ENCODE results near the gene COPS3. TPM values are rescaled to one million over a fixed set of nuclear protein-coding genes. Genes with fewer than 3 reads are reported as not detected.

Gene COPS3
- total and polyA plus RNA-seq, 2 of the 8 experiments (the other 6 are each of a cell fraction or from before 2014, with no cell fraction given) = 82.9 to 110 TPM

DNA sequence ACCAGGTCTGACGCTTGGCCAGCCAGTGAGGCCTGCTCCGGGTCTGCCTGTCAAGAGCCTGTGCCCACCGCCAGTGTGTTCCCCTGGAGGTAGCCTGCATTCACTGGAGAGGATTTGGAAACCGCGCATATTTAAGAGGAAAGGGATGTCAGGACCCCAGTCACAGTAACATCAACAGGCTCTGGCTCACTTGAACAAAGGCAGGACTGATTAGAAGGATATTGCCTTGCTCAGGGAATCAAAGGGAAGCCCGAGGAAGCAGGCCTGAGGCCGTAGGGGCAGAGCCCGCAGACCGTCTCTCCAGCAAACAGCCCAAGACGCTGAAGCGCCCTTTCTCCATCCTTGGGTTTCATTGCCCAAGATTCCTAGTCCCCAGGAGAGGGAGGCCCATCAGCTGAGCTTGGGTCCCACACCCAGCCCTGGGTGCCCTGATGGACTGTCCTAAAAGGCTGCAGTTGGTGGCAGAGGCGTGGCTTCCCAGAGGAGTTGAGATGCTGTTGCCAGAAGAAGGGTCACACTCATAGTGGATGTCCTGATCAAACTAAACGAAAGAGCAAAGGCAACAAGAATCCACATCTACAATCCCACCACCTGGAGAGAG, 45.3 kb upstream of the COPS3 start:
- no peak overlapping the region for H3K23ac ChIP-seq (ENCODE audit: insufficient read length)
- H3K4ac ChIP-seq (replicated peaks; ENCODE audit: insufficient read length, low read depth, low read length) = no peak overlapping the region
- no peak overlapping the region for H3K4me3 ChIP-seq (ENCODE audit: extremely low read depth in 1 of 4, insufficient read depth in 2 of 4, low read depth in 3 of 4, low read length in 4 of 4)
- no peak overlapping the region for H4K5ac ChIP-seq (ENCODE audit: insufficient read length, low read depth, low read length)
- no peak for DNase-seq (ENCODE audit: low read depth in 1 of 2, low spot score in 2 of 2)
- H4K91ac ChIP-seq (replicated peaks; ENCODE audit: insufficient read length, low read length) = no peak overlapping the region
- 93% methylated on average over 13 of the region's 13 CpGs; no CpG with 5 or more reads in 1 of the 2 experiments for WGBS, 2 experiments (ENCODE audit: extremely low coverage in 1 of 2, insufficient coverage in 1 of 2, insufficient read length in 1 of 2, insufficient replicate concordance in 2 of 2, low coverage in 1 of 2, low lambda C conversion rate in 2 of 2, missing lambda C conversion rate in 1 of 2)
- H3K4me2 ChIP-seq (ENCODE audit: insufficient read depth in 1 of 2, low read depth in 2 of 2, low read length in 2 of 2) = no peak overlapping the region
- H2BK120ac ChIP-seq (replicated peaks; ENCODE audit: low read depth, low read length) = no peak overlapping the region
- H4K20me1 ChIP-seq (replicated peaks in 1 of 2; ENCODE audit: control insufficient read depth in 1 of 2, insufficient read depth in 2 of 2, low read length in 2 of 2) = peaks cover 0 to 1% of the 10 kb centered on the region in 2 experiments
- H2BK20ac ChIP-seq (ENCODE audit: low read length) = no peak overlapping the region
- no peak overlapping the region for H3K14ac ChIP-seq (ENCODE audit: insufficient read length)
- H3K36me3 ChIP-seq (ENCODE audit: control insufficient read depth in 2 of 4, insufficient read depth in 4 of 4, low read length in 3 of 4) = no peaks in the 10 kb centered on the region; a peak in 1 of 8 replicates
- H3K18ac ChIP-seq (ENCODE audit: extremely low read depth, low read length) = no peak overlapping the region
- H2AK5ac ChIP-seq (ENCODE audit: low read depth, low read length) = no peak overlapping the region
- no peaks in the 10 kb centered on the region for H3K23me2 ChIP-seq (ENCODE audit: low read depth, low read length)
- H2AFZ ChIP-seq (ENCODE audit: low read length) = no peak overlapping the region
- H3K4me1 ChIP-seq (replicated peaks in 1 of 4; ENCODE audit: control insufficient read depth in 3 of 4, insufficient read depth in 4 of 4, low read length in 3 of 4) = no peaks in the 10 kb centered on the region
- H2BK5ac ChIP-seq (ENCODE audit: low read depth, low read length) = no peak overlapping the region
- H2BK15ac ChIP-seq (ENCODE audit: low read length) = no peak overlapping the region
- no peak for FAIRE-seq
- ChIA-PET CTCF (ENCODE audit: partially characterized antibody) (interaction anchor here (1.4 to 1.9 kb wide), 2 partner anchors 9 to 13 kb away, joined by 3 to 5 read pairs; no protein-coding TSS in a partner anchor), POLR2A (ENCODE audit: partially characterized antibody) (no interaction called here)
- no peaks in the 10 kb centered on the region for H3K79me2 ChIP-seq (ENCODE audit: control insufficient read depth in 1 of 2, insufficient read depth in 2 of 2, low read length in 2 of 2)
- no peak overlapping the region for H3K9ac ChIP-seq (replicated peaks in 1 of 4; ENCODE audit: extremely low read depth in 1 of 4, low read depth in 3 of 4, low read length in 3 of 4)
- H3K9me3 ChIP-seq (ENCODE audit: insufficient read depth in 2 of 2, low read depth in 1 of 2, low read length in 1 of 2) = no peaks in the 10 kb centered on the region
- no peak overlapping the region for H2BK12ac ChIP-seq (ENCODE audit: low read depth, low read length)
- no peak overlapping the region for H3K27ac ChIP-seq (ENCODE audit: low read depth, low read length)
- no peaks in the 10 kb centered on the region for H3K79me1 ChIP-seq (ENCODE audit: low read depth, low read length)
- no peak overlapping the region for H3K56ac ChIP-seq (replicated peaks; ENCODE audit: insufficient read length, low read depth, low read length)
- H4K8ac ChIP-seq (ENCODE audit: extremely low read depth, insufficient read depth, low read length) = no peak overlapping the region; the same call in 1 of the 2 replicates
- H3K27me3 ChIP-seq (replicated peaks in 1 of 4; ENCODE audit: control insufficient read depth in 3 of 4, extremely low read depth in 1 of 4, insufficient read depth in 3 of 4, low read length in 3 of 4) = no peaks in the 10 kb centered on the region
- no peak for TF ChIP-seq CTBP2 (IDR thresholded peaks at IDR 0.05; ENCODE audit: borderline replicate concordance, insufficient read depth, insufficient read length, low read length)
- TF ChIP-seq GTF2F1 (IDR thresholded peaks at IDR 0.05; ENCODE audit: borderline replicate concordance, low read depth, low read length) = no peak
- TF ChIP-seq RXRA (IDR thresholded peaks at IDR 0.05; ENCODE audit: insufficient read depth, low read depth, low read length) = no peak
- TF ChIP-seq KDM4A (IDR thresholded peaks at IDR 0.05; ENCODE audit: low read depth, low read length, severe bottlenecking) = no peak
- TF ChIP-seq JUND (IDR thresholded peaks at IDR 0.05; ENCODE audit: low read length) = no peak
- TF ChIP-seq ATF2 (IDR thresholded peaks at IDR 0.05; ENCODE audit: low read length) = no peak
- no peak for TF ChIP-seq TCF12 (IDR thresholded peaks at IDR 0.05; ENCODE audit: low read depth, low read length)
